ACC112 (cell line): ENCODE results near the gene CDC42BPA.

ENCODE experiments used
- H2AFZ ChIP-seq: fragments of 200-600 bp; sonication (generic); one replicate; pipeline ENCODE4 v1.6.0; 2017; ENCODE audit warnings: antibody characterized with exemption, low read length; ENCODE audit not compliant: unreplicated experiment
- H3K27ac ChIP-seq: fragments of 200-600 bp; sonication (generic); 2 replicates; pipeline ENCODE4 v1.5.1; 2014; ENCODE audit warnings: low read depth, mild to moderate bottlenecking, antibody characterized with exemption, low read length, moderate library complexity
- H3K27me3 ChIP-seq: fragments of 200-600 bp; sonication (generic); 2 replicates; pipeline ENCODE4 v1.6.1; 2014; ENCODE audit warnings: mild to moderate bottlenecking, antibody characterized with exemption, low read length, moderate library complexity, mixed read lengths; ENCODE audit not compliant: insufficient read depth
- H3K36me3 ChIP-seq: fragments of 200-600 bp; sonication (generic); 2 replicates; pipeline ENCODE4 v1.6.1; 2016; ENCODE audit warnings: mild to moderate bottlenecking, antibody characterized with exemption, low read length, moderate library complexity, mixed read lengths; ENCODE audit not compliant: insufficient read depth
- H3K4me1 ChIP-seq: fragments of 200-600 bp; sonication (generic); one replicate; pipeline ENCODE4 v1.6.1; 2016; ENCODE audit warnings: low read length, mixed read lengths; ENCODE audit not compliant: insufficient read depth, unreplicated experiment, control insufficient read depth
- H3K4me3 ChIP-seq: fragments of 200-600 bp; sonication (generic); 2 replicates; pipeline ENCODE4 v1.5.1; 2014; ENCODE audit warnings: mild to moderate bottlenecking, low read depth, low read length
- H3K79me2 ChIP-seq: fragments of 200-600 bp; sonication (generic); one replicate; pipeline ENCODE4 v1.6.0; 2016; ENCODE audit warnings: low read length; ENCODE audit not compliant: control insufficient read depth, unreplicated experiment, insufficient read depth

The CDC42BPA gene

GRCh38 chr1:226995365-226996332 lies 322.6 kb downstream of the CDC42BPA start:
- no peaks in the 10 kb centered on the region for H3K79me2 ChIP-seq
- no peak overlapping the region for H2AFZ ChIP-seq
- H3K27me3 ChIP-seq = no peaks in the 10 kb centered on the region
- no peak overlapping the region for H3K4me3 ChIP-seq
- no peaks in the 10 kb centered on the region for H3K4me1 ChIP-seq
- H3K36me3 ChIP-seq = peaks cover 7% of the 10 kb centered on the region; the same call in 1 of the 2 replicates
- H3K27ac ChIP-seq = no peak overlapping the region

DNA sequence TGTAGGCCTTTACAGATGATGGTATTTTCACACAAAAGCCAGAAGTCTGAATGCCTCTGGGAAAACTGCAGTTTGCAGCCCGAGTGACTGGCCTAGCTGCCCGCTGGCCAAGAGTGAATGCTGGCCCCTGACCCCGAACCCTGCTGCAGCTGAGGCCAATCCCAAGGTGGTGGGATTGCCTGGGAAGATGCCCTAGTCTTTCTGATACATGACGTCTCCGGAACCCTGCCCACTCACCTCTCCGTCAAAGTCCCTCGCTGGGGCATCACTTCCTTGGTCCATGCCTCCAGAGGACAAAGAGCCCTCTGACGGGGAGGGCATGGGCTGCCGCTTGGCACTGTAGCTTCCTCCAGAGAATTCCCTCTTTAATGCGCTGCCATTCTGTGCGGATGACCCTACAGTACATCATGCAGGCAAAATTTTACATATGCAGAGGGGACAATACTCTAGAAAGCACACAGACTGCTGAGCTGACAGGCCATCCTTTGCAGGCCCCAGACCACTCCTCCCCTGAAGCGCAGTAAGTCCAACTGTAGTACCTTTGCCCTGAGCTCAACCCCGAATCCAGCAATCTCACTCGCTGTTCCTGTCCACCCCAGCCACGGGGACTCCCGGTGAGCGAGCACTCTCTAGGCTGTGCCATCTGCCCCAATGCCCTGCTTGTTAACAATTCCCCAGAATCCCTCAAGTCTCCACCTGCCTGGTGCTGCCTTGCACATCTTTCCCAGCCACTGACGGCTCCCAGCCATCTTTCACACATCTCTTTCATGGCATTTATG lies 323.5 kb downstream of the CDC42BPA start:
- no peaks in the 10 kb centered on the region for H3K4me1 ChIP-seq
- no peak overlapping the region for H3K4me3 ChIP-seq
- 0 out of 2 replicates have a peak, but pooled peaks cover 3% of the 10 kb centered on the region for H3K36me3 ChIP-seq
- H3K27ac ChIP-seq = no peak overlapping the region
- no peak overlapping the region for H2AFZ ChIP-seq
- no peaks in the 10 kb centered on the region for H3K27me3 ChIP-seq
- H3K79me2 ChIP-seq = no peaks in the 10 kb centered on the region

DNA sequence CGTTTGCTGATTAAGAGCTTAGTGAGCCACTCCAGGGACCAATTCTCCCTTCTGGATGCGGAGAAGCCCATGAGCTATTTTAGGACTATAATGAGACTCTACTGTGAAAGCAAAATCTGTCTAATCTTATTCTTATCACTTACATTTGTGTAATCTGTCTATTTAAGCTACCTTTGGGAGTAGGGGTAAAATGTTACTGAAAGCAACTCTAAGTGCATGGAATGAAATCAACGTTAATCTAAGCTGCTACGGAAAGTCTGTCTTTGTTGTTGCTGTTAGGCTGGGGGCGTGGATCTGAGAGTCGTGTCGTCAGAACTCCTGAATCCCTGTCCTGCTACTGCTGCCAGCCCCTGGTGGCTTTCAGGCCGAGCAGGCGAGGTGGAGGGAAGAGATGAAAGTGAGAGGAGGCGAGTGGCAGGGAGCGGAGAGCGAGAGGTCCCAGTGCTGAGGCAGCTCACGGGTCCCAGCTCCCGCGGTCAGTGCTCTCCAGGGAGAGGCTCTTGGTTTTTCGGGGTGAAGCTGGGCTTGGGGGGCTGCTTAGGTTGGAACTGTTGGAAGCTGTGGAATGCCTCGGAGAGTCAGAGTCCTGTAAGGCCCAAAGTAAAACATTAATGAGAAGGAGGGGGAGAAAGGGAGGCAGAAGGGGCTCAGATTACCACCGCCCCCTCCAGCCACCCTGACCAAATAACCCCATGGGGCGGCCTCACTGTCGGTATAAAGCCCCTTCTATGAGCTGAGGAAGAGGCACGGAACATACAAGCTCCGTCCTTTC lies 324.3 kb downstream of the CDC42BPA start:
- no peak overlapping the region for H2AFZ ChIP-seq
- no peaks in the 10 kb centered on the region for H3K4me1 ChIP-seq
- H3K36me3 ChIP-seq = 0 out of 2 replicates have a peak, but pooled peaks cover 3% of the 10 kb centered on the region
- H3K27me3 ChIP-seq = no peaks in the 10 kb centered on the region
- no peaks in the 10 kb centered on the region for H3K79me2 ChIP-seq
- H3K4me3 ChIP-seq = no peak overlapping the region
- H3K27ac ChIP-seq = no peak overlapping the region

- H3K4me1 ChIP-seq = no peaks in the 10 kb centered on the region
- no peaks in the 10 kb centered on the region for H3K27me3 ChIP-seq
- no peaks in the 10 kb centered on the region for H3K79me2 ChIP-seq
- no peak overlapping the region for H2AFZ ChIP-seq
- 0 out of 2 replicates have a peak, but pooled peaks cover 3% of the 10 kb centered on the region for H3K36me3 ChIP-seq
- no peak overlapping the region for H3K4me3 ChIP-seq
- H3K27ac ChIP-seq = no peak overlapping the region
These were observed 326.4 kb downstream of the CDC42BPA start for GRCh38 chr1:226991920-226992319.

DNA sequence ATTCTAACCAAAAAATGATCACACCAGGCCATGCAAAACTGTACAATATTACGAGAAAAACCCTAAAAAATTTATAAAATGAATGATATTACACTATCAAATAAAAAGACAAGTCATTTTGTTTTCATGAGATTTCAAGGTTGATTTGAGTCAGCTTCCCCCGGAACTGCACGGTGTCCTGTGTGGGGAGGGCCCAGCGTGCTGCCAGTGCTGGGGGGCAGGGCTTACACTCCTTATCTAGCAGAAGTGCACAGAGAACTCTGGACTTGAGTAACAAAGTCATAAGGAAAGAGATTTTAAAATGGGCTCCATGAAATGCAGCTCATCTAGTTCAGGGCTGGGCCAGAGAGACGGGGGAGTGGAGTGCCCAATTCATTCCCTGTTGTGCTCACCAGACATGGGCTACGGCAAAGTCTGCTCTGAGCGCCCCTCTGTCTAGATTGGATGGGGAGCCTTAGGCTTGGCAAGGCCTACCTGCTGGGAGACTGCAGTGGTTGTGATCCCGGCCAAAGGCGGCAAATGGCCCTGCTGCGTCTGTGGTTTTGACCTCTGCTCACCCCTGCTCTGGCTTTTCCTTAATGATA lies 328.1 kb downstream of the CDC42BPA start:
- H3K36me3 ChIP-seq = 0 out of 2 replicates have a peak, but pooled peaks cover 3% of the 10 kb centered on the region
- no peak overlapping the region for H3K4me3 ChIP-seq
- no peaks in the 10 kb centered on the region for H3K27me3 ChIP-seq
- H3K4me1 ChIP-seq = no peaks in the 10 kb centered on the region
- no peak overlapping the region for H2AFZ ChIP-seq
- H3K27ac ChIP-seq = no peak overlapping the region
- no peaks in the 10 kb centered on the region for H3K79me2 ChIP-seq

DNA sequence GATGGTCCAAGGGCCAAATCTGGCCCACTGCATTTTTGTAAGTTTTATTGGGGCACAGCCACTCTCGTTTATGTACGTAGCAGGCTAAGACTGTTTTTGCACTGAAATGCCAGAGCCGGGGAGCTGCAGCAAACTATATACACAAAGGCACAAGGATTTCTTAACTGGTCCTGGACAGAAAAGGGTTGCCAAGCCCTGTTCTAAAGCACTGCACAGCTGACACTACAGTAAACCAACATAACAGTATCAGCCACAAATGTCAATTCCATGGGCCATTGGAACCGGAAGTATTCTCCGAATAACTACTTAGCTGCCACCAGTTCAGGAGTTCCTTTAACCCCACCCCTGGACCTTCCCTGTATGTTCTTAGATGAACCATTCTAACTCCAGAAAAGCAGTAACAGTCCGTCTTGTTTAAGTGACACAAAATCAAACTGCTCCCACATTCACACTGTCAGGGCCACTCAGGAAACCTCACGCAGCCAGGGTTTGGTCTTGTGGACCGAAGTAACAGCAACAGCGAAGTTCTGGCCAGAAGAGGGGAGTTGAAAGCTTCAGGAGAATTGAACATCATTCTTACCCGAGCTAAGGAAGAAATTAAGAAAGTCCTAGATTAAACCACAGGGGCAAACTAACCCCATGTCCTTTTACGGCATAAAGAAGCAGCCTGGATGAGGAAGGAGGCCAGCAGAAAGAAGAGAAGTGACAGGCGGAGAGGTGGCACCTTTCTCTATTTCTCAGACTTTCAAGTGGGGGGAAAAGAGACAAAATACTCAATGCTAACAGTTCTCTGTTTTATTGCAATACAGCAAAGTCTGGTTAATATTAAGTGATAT lies 329.0 kb downstream of the CDC42BPA start:
- Histone ChIP-seq H3K79me2 (no peaks in the 10 kb centered on the region), H3K36me3 (0 out of 2 replicates have a peak, but pooled peaks cover 3% of the 10 kb centered on the region), H2AFZ (no peak overlapping the region), H3K4me3 (no peak overlapping the region), H3K4me1 (no peaks in the 10 kb centered on the region), H3K27ac (no peak overlapping the region), H3K27me3 (no peaks in the 10 kb centered on the region)

DNA sequence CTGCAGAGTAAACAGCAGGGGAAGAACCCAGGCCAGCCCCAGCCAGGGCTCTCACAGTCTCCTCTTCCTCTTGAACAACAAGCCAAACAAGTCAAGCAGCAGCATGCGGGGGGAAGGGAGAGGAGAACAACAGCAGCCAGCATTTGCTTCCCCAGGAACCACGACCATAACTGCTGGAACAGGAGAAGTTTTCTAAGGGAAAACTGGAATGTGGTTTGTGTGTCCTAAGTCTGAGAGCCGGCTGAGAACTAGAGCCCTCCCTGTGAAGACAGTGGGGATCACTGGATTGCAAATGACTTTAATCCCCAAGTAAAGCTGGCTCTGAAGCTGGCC lies 330.0 kb downstream of the CDC42BPA start:
- Histone ChIP-seq H3K27me3 (no peaks in the 10 kb centered on the region), H3K4me1 (no peaks in the 10 kb centered on the region), H3K27ac (no peak overlapping the region), H3K36me3 (0 out of 2 replicates have a peak, but pooled peaks cover 3% of the 10 kb centered on the region), H2AFZ (no peak overlapping the region), H3K79me2 (no peaks in the 10 kb centered on the region), H3K4me3 (no peak overlapping the region)

GRCh38 chr1:226987623-226988333 lies 330.5 kb downstream of the CDC42BPA start:
- Histone ChIP-seq H3K4me1 (no peaks in the 10 kb centered on the region), H3K36me3 (no peaks in the 10 kb centered on the region), H3K79me2 (no peaks in the 10 kb centered on the region), H3K27ac (no peak overlapping the region), H3K27me3 (no peaks in the 10 kb centered on the region), H2AFZ (no peak overlapping the region), H3K4me3 (no peak overlapping the region)

DNA sequence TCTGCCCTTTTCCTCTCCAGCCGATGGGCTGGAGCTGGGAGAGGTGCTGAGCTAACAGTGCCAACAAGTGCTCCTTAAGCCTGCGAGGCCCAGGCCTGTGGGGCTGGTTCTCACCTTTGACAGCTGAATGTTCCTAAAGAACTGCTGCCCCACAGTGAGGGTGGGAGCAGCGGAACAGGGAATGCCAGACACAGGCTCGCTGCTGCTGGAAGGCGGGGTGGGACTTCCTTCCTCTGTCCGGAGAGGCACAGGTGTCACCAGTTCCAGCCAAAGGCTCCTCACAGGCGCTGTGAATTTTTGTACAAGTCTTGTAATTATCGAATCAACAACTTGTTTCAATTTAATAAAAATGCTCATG lies 331.1 kb downstream of the CDC42BPA start:
- Histone ChIP-seq H3K36me3 (no peaks in the 10 kb centered on the region), H3K4me3 (no peak overlapping the region), H3K79me2 (no peaks in the 10 kb centered on the region), H3K27ac (no peak overlapping the region), H3K4me1 (no peaks in the 10 kb centered on the region), H2AFZ (no peak overlapping the region), H3K27me3 (no peaks in the 10 kb centered on the region)
